Measurements from ENCODE around the gene PACSIN1.

The PACSIN1 gene

GRCh38 chr6:34511214-34511914 lies 45.5 kb downstream of the PACSIN1 start:
- no peak overlapping the region for H3K4me3 ChIP-seq (ENCODE audit: low read length)
- no peak for DNase-seq (ENCODE audit: low read depth, low spot score)

GRCh38 chr6:34511915-34512737 lies 46.2 kb downstream of the PACSIN1 start:
- DNase-seq (ENCODE audit: low read depth, low spot score) = no peak
- no peak overlapping the region for H3K4me3 ChIP-seq (ENCODE audit: low read length)

- DNase-seq (ENCODE audit: low read depth, low spot score) = no peak
- H3K4me3 ChIP-seq (ENCODE audit: low read length) = no peak overlapping the region
These were observed 46.9 kb downstream of the PACSIN1 start for GRCh38 chr6:34512738-34513115.

- H3K4me3 ChIP-seq (ENCODE audit: low read length) = no peak overlapping the region
- no peak for DNase-seq (ENCODE audit: low read depth, low spot score)
These were observed 47.8 kb downstream of the PACSIN1 start for GRCh38 chr6:34513646-34514045.

- H3K4me3 ChIP-seq (ENCODE audit: low read length) = no peak overlapping the region
- DNase-seq (ENCODE audit: low read depth, low spot score) = no peak
These were observed 48.2 kb downstream of the PACSIN1 start for GRCh38 chr6:34514112-34514511.

- DNase-seq (ENCODE audit: low read depth, low spot score) = no peak
- H3K4me3 ChIP-seq (ENCODE audit: low read length) = no peak overlapping the region
These were observed 49.0 kb downstream of the PACSIN1 start for GRCh38 chr6:34514593-34515472.

GRCh38 chr6:34515473-34516387 lies 49.9 kb downstream of the PACSIN1 start:
- no peak overlapping the region for H3K4me3 ChIP-seq (ENCODE audit: low read length)
- no peak for DNase-seq (ENCODE audit: low read depth, low spot score)

- no peak overlapping the region for H3K4me3 ChIP-seq (ENCODE audit: low read length)
- DNase-seq (ENCODE audit: low read depth, low spot score) = no peak
These were observed 50.8 kb downstream of the PACSIN1 start for GRCh38 chr6:34516391-34517324.

- no peak for DNase-seq (ENCODE audit: low read depth, low spot score)
- H3K4me3 ChIP-seq (ENCODE audit: low read length) = no peak overlapping the region
These were observed 51.6 kb downstream of the PACSIN1 start for GRCh38 chr6:34517461-34517881.

GRCh38 chr6:34517966-34518365 lies 52.1 kb downstream of the PACSIN1 start:
- DNase-seq (ENCODE audit: low read depth, low spot score) = no peak
- no peak overlapping the region for H3K4me3 ChIP-seq (ENCODE audit: low read length)

- DNase-seq (ENCODE audit: low read depth, low spot score) = no peak
- H3K4me3 ChIP-seq (ENCODE audit: low read length) = no peak overlapping the region
These were observed 52.9 kb downstream of the PACSIN1 start for GRCh38 chr6:34518669-34519365.

- H3K4me3 ChIP-seq (ENCODE audit: low read length) = no peak overlapping the region
- DNase-seq (ENCODE audit: low read depth, low spot score) = no peak
These were observed 54.2 kb downstream of the PACSIN1 start for GRCh38 chr6:34519971-34520644.

GRCh38 chr6:34520645-34521462 lies 55.0 kb downstream of the PACSIN1 start:
- H3K4me3 ChIP-seq (ENCODE audit: low read length) = no peak overlapping the region
- no peak for DNase-seq (ENCODE audit: low read depth, low spot score)

GRCh38 chr6:34521463-34522285 lies 55.8 kb downstream of the PACSIN1 start:
- no peak for DNase-seq (ENCODE audit: low read depth, low spot score)
- H3K4me3 ChIP-seq (ENCODE audit: low read length) = no peak overlapping the region

- H3K4me3 ChIP-seq (ENCODE audit: low read length) = no peak overlapping the region
- no peak for DNase-seq (ENCODE audit: low read depth, low spot score)
These were observed 56.9 kb downstream of the PACSIN1 start for GRCh38 chr6:34522761-34523160.
